K562 (cell line): ENCODE results near the gene EXOC6. TPM values are rescaled to one million over a fixed set of nuclear protein-coding genes. Genes with fewer than 3 reads are reported as not detected.

Experiments
- ATAC-seq: fragments of 200-7000 bp; cut with Tn5 transposase; 3 replicates; pipeline ENCODE4 v1.9.1; 2020; ENCODE audit warnings: moderate library complexity
- BruUV-seq: library from RNA; stranded (reverse); fragments of 400-500 nt; replicated peaks from 2 replicates; lab custom pipeline; 2021; lab: Mats Ljungman, UMichigan
- CTCF ChIA-PET: fragments of 300-600 bp; formaldehyde crosslinking; extraction: SDS; loops from one replicate; lab custom pipeline; 2021; ENCODE audit warnings: low intra/inter-chr PET ratio; lab: Yijun Ruan, JAX
- POLR2A ChIA-PET: fragments of 300-600, 350-650 bp; sonication (Branson Sonifier 250); formaldehyde crosslinking; extraction: SDS; loops from one replicate; lab custom pipeline; 2021; ENCODE audit warnings: antibody characterized with exemption, inconsistent platforms; lab: Yijun Ruan, JAX
- DNase-seq, 4 experiments: peaks; one replicate each; pipeline versions ENCODE4 v3.0.0 to v3.0.0-alpha.2; 2011 to 2018; ENCODE audit warnings: low spot score in 3 of 4, mixed read lengths in 3 of 4; ENCODE audit errors: extremely low read depth in 1 of 4
- FAIRE-seq: peaks from 2 replicates; lab custom pipeline; 2011; peaks lifted over from hg19 to GRCh38; lab: Jason Lieb, UNC
- H2AFZ ChIP-seq: 2 replicates; pipeline ENCODE4 v1.6.0; 2011; ENCODE audit warnings: low read depth, low read length, control low read depth, inconsistent platforms
- H3K27ac ChIP-seq: fragments of 200-600 bp; 3 replicates; pipeline ENCODE4 v1.8.0; 2011; ENCODE audit warnings: low read depth, mild to moderate bottlenecking, control low read depth, inconsistent platforms, low read length, moderate library complexity, mixed read lengths; ENCODE audit errors: extremely low read depth
- H3K27me3 ChIP-seq, 2 experiments: fragments of 300-600 bp in 1 of 2; 2 replicates in 1 of 2; 3 replicates in 1 of 2; pipeline versions ENCODE4 v1.6.0 to v1.8.0; 2011; ENCODE audit warnings: inconsistent platforms in 2 of 2, low read length in 2 of 2, mild to moderate bottlenecking in 1 of 2, mixed read lengths in 1 of 2, moderate library complexity in 1 of 2; ENCODE audit not compliant: control insufficient read depth in 2 of 2, insufficient read depth in 2 of 2
- H3K36me3 ChIP-seq: fragments of 300-600 bp; 3 replicates; pipeline ENCODE4 v1.8.0; 2011; ENCODE audit warnings: mild to moderate bottlenecking, low read length, inconsistent platforms; ENCODE audit not compliant: control insufficient read depth, insufficient read depth
- H3K4me1 ChIP-seq, 2 experiments: fragments of 200-600 bp in 1 of 2; replicated peaks in 1 of 2; 2 replicates in 1 of 2; 3 replicates in 1 of 2; pipeline versions ENCODE4 v1.5.1 to v1.8.0; 2011; ENCODE audit warnings: inconsistent platforms in 2 of 2, low read length in 2 of 2, mild to moderate bottlenecking in 1 of 2, mixed read lengths in 1 of 2, moderate library complexity in 1 of 2; ENCODE audit not compliant: control insufficient read depth in 2 of 2, insufficient read depth in 2 of 2
- H3K4me2 ChIP-seq: 2 replicates; pipeline ENCODE4 v1.6.1; 2011; ENCODE audit warnings: low read length, control low read depth, inconsistent platforms, mixed read lengths; ENCODE audit not compliant: insufficient read depth
- H3K4me3 ChIP-seq: fragments of 200-600 bp; sonication (generic), shearing (Covaris generic); 2 replicates; pipeline ENCODE4 v1.5.1; 2016; ENCODE audit warnings: control low read depth, inconsistent platforms
- H3K79me2 ChIP-seq: fragments of 200-600 bp; 3 replicates; pipeline ENCODE4 v1.8.0; 2011; ENCODE audit warnings: low read length, inconsistent platforms; ENCODE audit not compliant: control insufficient read depth, insufficient read depth
- H3K9ac ChIP-seq, 2 experiments: 2 replicates each; pipeline versions ENCODE4 v1.6.0 to v1.6.1; 2011; ENCODE audit warnings: low read depth in 2 of 2, low read length in 2 of 2, control low read depth in 1 of 2, inconsistent platforms in 1 of 2, mild to moderate bottlenecking in 1 of 2, mixed read lengths in 1 of 2; ENCODE audit not compliant: insufficient read depth in 1 of 2
- H3K9me1 ChIP-seq: one replicate; pipeline ENCODE4 v1.6.0; 2011; ENCODE audit warnings: inconsistent platforms, mild to moderate bottlenecking, low read length, moderate library complexity; ENCODE audit not compliant: control insufficient read depth, insufficient read depth
- H3K9me3 ChIP-seq: replicated peaks from 2 replicates; pipeline ENCODE4 v1.5.1; 2011; ENCODE audit warnings: low read depth, low read length, inconsistent platforms; ENCODE audit not compliant: control insufficient read depth, insufficient read depth
- H4K20me1 ChIP-seq: replicated peaks from 2 replicates; pipeline ENCODE4 v1.6.1; 2011; ENCODE audit warnings: low read length, inconsistent platforms, mixed read lengths; ENCODE audit not compliant: control insufficient read depth, insufficient read depth
- CREB1 ChIP-seq, 2 experiments: sonication (generic) in 1 of 2; formaldehyde crosslinking in 1 of 2; IDR thresholded peaks; 2 replicates each; pipeline versions ENCODE4 v1.6.1 to v1.8.0; 2012 to 2022; ENCODE audit warnings: inconsistent platforms in 1 of 2, mild to moderate bottlenecking in 1 of 2, missing genetic modification reagents in 1 of 2, moderate library complexity in 1 of 2
- DEAF1 ChIP-seq: fragments of 450-650 bp; formaldehyde crosslinking; IDR thresholded peaks from 2 replicates; pipeline ENCODE4 v1.4.0; 2020; ENCODE audit warnings: mild to moderate bottlenecking, moderate library complexity
- NR2C2 ChIP-seq, 2 experiments: fragments of 200-800 bp in 1 of 2; sonication (Bioruptor generic) in 1 of 2; sonication (generic) in 1 of 2; formaldehyde crosslinking in 1 of 2; IDR thresholded peaks; 2 replicates each; pipeline versions ENCODE4 v1.6.1 to v1.8.0; 2016 to 2022; ENCODE audit warnings: mild to moderate bottlenecking in 1 of 2, missing compliant biosample characterization in 1 of 2, missing genetic modification characterization in 1 of 2, missing genetic modification reagents in 1 of 2
- POLR2H ChIP-seq: IDR thresholded peaks from 2 replicates; pipeline ENCODE4 v1.6.1; 2016; ENCODE audit warnings: missing genetic modification characterization, low read depth, mild to moderate bottlenecking, control low read depth, missing compliant biosample characterization, moderate library complexity
- WGBS: fragments of 100-300 bp; shearing (Covaris generic); methylation state at CpG from one replicate; pipeline ENCODE4 v1.1.6; 2016; ENCODE audit warnings: low coverage, mixed read lengths; ENCODE audit not compliant: insufficient coverage; ENCODE audit errors: missing lambda C conversion rate; 5-methylcytosine and 5-hydroxymethylcytosine counted together
- in situ Hi-C: fragments of 300-500 bp; cut with MboI; formaldehyde crosslinking; loops from 4 replicates; pipeline ENCODE4 v1.15.0; 2018; ENCODE audit warnings: inconsistent platforms, mixed read lengths
- intact Hi-C: fragments of 100-400 bp; cut with micrococcal nuclease; formaldehyde crosslinking; loops from 2 replicates; pipeline ENCODE4 v1.14.2; 2022
- polyA plus RNA-seq, 8 experiments: library from polyadenylated mRNA; depleted of rRNA in 4 of 8; stranded (reverse) in 5 of 8; unstranded in 3 of 8; fragments of >200 nt; fragmentation: Nextera tagmentation in 2 of 8; fragmentation: Illumina TruSeq in 1 of 8; extraction: Ambion mirVana in 2 of 8; extraction: Trizol in 1 of 8; gene quantifications; 2 replicates each; pipeline versions ENCODE4 v1.2.1 to v1.2.3, GENCODE V29; 2011 to 2014; ENCODE audit warnings: inconsistent platforms in 1 of 8, missing spikeins in 1 of 8
- total RNA-seq, 7 experiments: library from RNA; depleted of rRNA in 6 of 7; stranded (reverse); fragments of >200 nt in 6 of 7; fragmentation: Illumina TruSeq in 2 of 7; extraction: Trizol in 2 of 7; gene quantifications; 2 replicates each; pipeline versions ENCODE4 v1.2.1 to v1.2.3, GENCODE V29; 2011 to 2021; ENCODE audit warnings: low replicate concordance in 1 of 7

The EXOC6 gene
- total and polyA plus RNA-seq, 9 of the 15 experiments (the other 6 are each of a cell fraction or from before 2014, with no cell fraction given): 13.9 to 42.8 (median 24.9) TPM

GRCh38 chr10:92868036-92868435 lies 19.7 kb downstream of the EXOC6 start:
- H3K27me3 ChIP-seq: no peaks in the 10 kb centered on the region
- no peak overlapping the region for H3K4me2 ChIP-seq
- intact Hi-C loops: no loop called here
- no peaks in the 10 kb centered on the region for H3K9me1 ChIP-seq
- H3K9me3 ChIP-seq: no peaks in the 10 kb centered on the region
- peaks cover 89% of the 10 kb centered on the region for H3K79me2 ChIP-seq
- no peak for FAIRE-seq
- no TSS peak for BruUV-seq
- H4K20me1 ChIP-seq: no peaks in the 10 kb centered on the region
- no peak overlapping the region for H2AFZ ChIP-seq
- H3K9ac ChIP-seq: no peak overlapping the region
- POLR2A ChIA-PET: interaction anchor here (0.6 kb wide), 1 partner anchor 16 kb away, joined by 3 read pairs; no protein-coding TSS in a partner anchor
- no peak for ATAC-seq
- no peak overlapping the region for H3K27ac ChIP-seq
- H3K4me1 ChIP-seq: peaks cover 0 to 5% of the 10 kb centered on the region in 2 experiments; a peak in 2 of 5 replicates
- WGBS: 30% methylated on average over 3 of the region's 3 CpGs
- in situ Hi-C loops: no loop called here
- CTCF ChIA-PET: no interaction called here
- TF ChIP-seq POLR2H (tag): no peak
- TF ChIP-seq DEAF1 (CRISPR knock-in tag): no peak
- no peak for TF ChIP-seq CREB1 (IDR thresholded peaks at IDR 0.05)
- TF ChIP-seq CREB1 (CRISPR knock-in tag; IDR thresholded peaks at IDR 0.05): no peak
- TF ChIP-seq NR2C2 (CRISPR knock-in tag; IDR thresholded peaks at IDR 0.05): no peak
- TF ChIP-seq NR2C2 (tag; IDR thresholded peaks at IDR 0.05): no peak
- TF ChIP-seq, all 486 proteins: peak for 0
- no peaks in the 10 kb centered on the region for H3K36me3 ChIP-seq
- no peak for DNase-seq
- no peak overlapping the region for H3K4me3 ChIP-seq
